ENCODE measurements around the gene CBX4. TPM values are rescaled to one million over a fixed set of nuclear protein-coding genes. Genes with fewer than 3 reads are reported as not detected.

The CBX4 gene
- total and polyA plus RNA-seq, 2 of the 13 experiments (the other 11 are each of a cell fraction or from before 2014, with no cell fraction given): 25.8 to 50.8 TPM

GRCh38 chr17:79836972-79837887 is 2.0 kb downstream of the CBX4 start (continued):
- TF ChIP-seq SAFB2 (CRISPR knock-in tag; IDR thresholded peaks at IDR 0.05; ENCODE audit: borderline replicate concordance, low read depth) (no peak), STAG1 (CRISPR knock-in tag; IDR thresholded peaks at IDR 0.05) (peak; percentile 30; the same call in 1 of the 2 replicates), TEAD3 (CRISPR knock-in tag; optimal IDR thresholded peaks at IDR 0.05; ENCODE audit: borderline replicate concordance) (peak; percentile 15), TCF7 (IDR thresholded peaks at IDR 0.05; ENCODE audit: low read depth) (no peak), MTA1 (CRISPR knock-in tag; IDR thresholded peaks at IDR 0.05; ENCODE audit: borderline replicate concordance) (peak; percentile 74; the same call in 1 of the 2 replicates), RBM39 (IDR thresholded peaks at IDR 0.05; ENCODE audit: low read depth, low read length, poor library complexity, severe bottlenecking) (peak; percentile 82), ZNF333 (CRISPR knock-in tag; IDR thresholded peaks at IDR 0.05; ENCODE audit: borderline replicate concordance) (no peak; the same call in 1 of the 2 replicates), ZNF460 (CRISPR knock-in tag; IDR thresholded peaks at IDR 0.05; ENCODE audit: borderline replicate concordance) (no peak), NR2F6 (IDR thresholded peaks at IDR 0.05) (peak; percentile 30; the same call in 1 of the 2 replicates), NR2F6 (CRISPR knock-in tag; IDR thresholded peaks at IDR 0.05) (peak; percentile 49; the same call in 1 of the 2 replicates), ZNF337 (CRISPR knock-in tag; IDR thresholded peaks at IDR 0.05; ENCODE audit: borderline replicate concordance, low read depth) (peak; percentile 24; the same call in 1 of the 2 replicates), TCF12 (IDR thresholded peaks at IDR 0.05) (no peak), TCF12 (CRISPR knock-in tag; IDR thresholded peaks at IDR 0.05) (no peak), ZFP91 (CRISPR knock-in tag; IDR thresholded peaks at IDR 0.05; ENCODE audit: borderline replicate concordance) (peak; percentile 52; the same call in 1 of the 2 replicates), ZNF317 (CRISPR knock-in tag; IDR thresholded peaks at IDR 0.05) (no peak; the same call in 1 of the 2 replicates), ZNF737 (CRISPR knock-in tag; IDR thresholded peaks at IDR 0.05; ENCODE audit: borderline replicate concordance) (no peak), ZNF772 (CRISPR knock-in tag; IDR thresholded peaks at IDR 0.05) (0 out of 2 replicates have a peak, but pooled peaks have one; percentile 54), NFE2 (CRISPR knock-in tag; IDR thresholded peaks at IDR 0.05) (no peak), ZNF354B (CRISPR knock-in tag; IDR thresholded peaks at IDR 0.05) (no peak), KLF13 (CRISPR knock-in tag; IDR thresholded peaks at IDR 0.05) (no peak), RXRB (CRISPR knock-in tag; IDR thresholded peaks at IDR 0.05; ENCODE audit: borderline replicate concordance) (no peak), ZBTB44 (CRISPR knock-in tag; IDR thresholded peaks at IDR 0.05) (no peak), ZNF121 (CRISPR knock-in tag; IDR thresholded peaks at IDR 0.05) (no peak), SMAD9 (CRISPR knock-in tag; IDR thresholded peaks at IDR 0.05) (no peak)
- TF ChIP-seq, protein P1, sequence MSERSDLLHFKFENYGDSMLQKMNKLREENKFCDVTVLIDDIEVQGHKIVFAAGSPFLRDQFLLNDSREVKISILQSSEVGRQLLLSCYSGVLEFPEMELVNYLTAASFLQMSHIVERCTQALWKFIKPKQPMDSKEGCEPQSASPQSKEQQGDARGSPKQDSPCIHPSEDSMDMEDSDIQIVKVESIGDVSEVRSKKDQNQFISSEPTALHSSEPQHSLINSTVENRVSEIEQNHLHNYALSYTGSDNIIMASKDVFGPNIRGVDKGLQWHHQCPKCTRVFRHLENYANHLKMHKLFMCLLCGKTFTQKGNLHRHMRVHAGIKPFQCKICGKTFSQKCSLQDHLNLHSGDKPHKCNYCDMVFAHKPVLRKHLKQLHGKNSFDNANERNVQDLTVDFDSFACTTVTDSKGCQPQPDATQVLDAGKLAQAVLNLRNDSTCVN (CRISPR knock-in tag; IDR thresholded peaks at IDR 0.05; ENCODE audit: borderline replicate concordance): no peak
- TF ChIP-seq, protein P2, sequence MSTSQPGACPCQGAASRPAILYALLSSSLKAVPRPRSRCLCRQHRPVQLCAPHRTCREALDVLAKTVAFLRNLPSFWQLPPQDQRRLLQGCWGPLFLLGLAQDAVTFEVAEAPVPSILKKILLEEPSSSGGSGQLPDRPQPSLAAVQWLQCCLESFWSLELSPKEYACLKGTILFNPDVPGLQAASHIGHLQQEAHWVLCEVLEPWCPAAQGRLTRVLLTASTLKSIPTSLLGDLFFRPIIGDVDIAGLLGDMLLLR (CRISPR knock-in tag; IDR thresholded peaks at IDR 0.05): 0 out of 2 replicates have a peak, but pooled peaks have one; percentile 24
